NCI-H2227 treated with DMSO at 0.1 percent for 48 hours (cell line): ENCODE results near the gene MPPED1.

Experiments used
- DNase-seq: peaks from one replicate; lab custom pipeline; 2025; lab: John Stamatoyannopoulos, UW

The MPPED1 gene

GRCh38 chr22:43393132-43393843 is 18.5 kb upstream of the MPPED1 start:
- no peak for DNase-seq

GRCh38 chr22:43393844-43394474 is 17.9 kb upstream of the MPPED1 start:
- no peak for DNase-seq

- no peak for DNase-seq
These were observed 16.6 kb upstream of the MPPED1 start for GRCh38 chr22:43395086-43395695.

- no peak for DNase-seq
These were observed 15.4 kb upstream of the MPPED1 start for GRCh38 chr22:43396321-43396933.

GRCh38 chr22:43396934-43397457 is 14.8 kb upstream of the MPPED1 start:
- DNase-seq = no peak

- no peak for DNase-seq
These were observed 14.0 kb upstream of the MPPED1 start for GRCh38 chr22:43397766-43398165.

GRCh38 chr22:43398246-43398645 is 13.6 kb upstream of the MPPED1 start:
- DNase-seq = no peak

GRCh38 chr22:43398910-43399309 is 12.9 kb upstream of the MPPED1 start:
- no peak for DNase-seq

GRCh38 chr22:43399338-43399979 is 12.4 kb upstream of the MPPED1 start:
- DNase-seq = no peak

- DNase-seq = no peak
These were observed 11.8 kb upstream of the MPPED1 start for GRCh38 chr22:43399980-43400358.

- no peak for DNase-seq
These were observed 11.4 kb upstream of the MPPED1 start for GRCh38 chr22:43400449-43400848.

- DNase-seq = no peak
These were observed 10.6 kb upstream of the MPPED1 start for GRCh38 chr22:43401233-43401632.

- DNase-seq = no peak
These were observed 10.2 kb upstream of the MPPED1 start for GRCh38 chr22:43401661-43402060.

- no peak for DNase-seq
These were observed 9.7 kb upstream of the MPPED1 start for GRCh38 chr22:43402128-43402527.

- no peak for DNase-seq
These were observed 7.0 kb upstream of the MPPED1 start for GRCh38 chr22:43404673-43405385.

GRCh38 chr22:43406186-43406790 is 5.5 kb upstream of the MPPED1 start:
- DNase-seq = no peak

GRCh38 chr22:43407591-43407990 is 4.2 kb upstream of the MPPED1 start:
- DNase-seq = no peak

- no peak for DNase-seq
These were observed 3.8 kb upstream of the MPPED1 start for GRCh38 chr22:43408009-43408408.

GRCh38 chr22:43409046-43409445 is 2.8 kb upstream of the MPPED1 start:
- no peak for DNase-seq

- no peak for DNase-seq
These were observed 2.0 kb upstream of the MPPED1 start for GRCh38 chr22:43409800-43410199.
